NB4 (cell line): ENCODE results near the gene CCDC85C.

Experiments used
- POLR2A ChIP-seq: IDR thresholded peaks from 2 replicates; pipeline ENCODE4 v1.6.1; 2011; ENCODE audit warnings: mild to moderate bottlenecking; ENCODE audit not compliant: insufficient read length; ENCODE audit errors: extremely low read depth
- TF ChIP-seq, protein P1 (sequence below): IDR thresholded peaks from one replicate; pipeline ENCODE4 v1.5.1; 2012; ENCODE audit warnings: low read depth, low read length

DNA sequence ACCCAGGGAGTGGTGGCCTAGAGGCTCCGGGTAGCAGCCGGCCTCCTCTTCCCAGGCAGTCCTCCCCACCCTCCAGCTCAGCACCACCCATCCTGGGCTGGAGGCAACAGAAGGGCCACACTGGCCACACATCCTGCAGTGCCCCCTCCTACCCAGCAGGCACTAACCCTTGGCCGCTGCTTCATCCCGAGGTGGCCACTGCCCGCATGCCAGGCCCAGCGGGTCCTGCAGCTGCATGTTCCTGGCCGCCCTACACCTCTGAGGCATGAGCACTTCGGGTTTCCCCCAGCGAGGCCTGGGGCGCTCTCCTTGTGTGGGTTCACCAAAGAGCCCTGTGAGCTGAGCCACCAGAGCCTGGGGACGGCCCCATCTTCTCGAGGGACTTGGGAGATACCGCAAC, 61.4 kb downstream of the CCDC85C start:
- TF ChIP-seq, protein P1, sequence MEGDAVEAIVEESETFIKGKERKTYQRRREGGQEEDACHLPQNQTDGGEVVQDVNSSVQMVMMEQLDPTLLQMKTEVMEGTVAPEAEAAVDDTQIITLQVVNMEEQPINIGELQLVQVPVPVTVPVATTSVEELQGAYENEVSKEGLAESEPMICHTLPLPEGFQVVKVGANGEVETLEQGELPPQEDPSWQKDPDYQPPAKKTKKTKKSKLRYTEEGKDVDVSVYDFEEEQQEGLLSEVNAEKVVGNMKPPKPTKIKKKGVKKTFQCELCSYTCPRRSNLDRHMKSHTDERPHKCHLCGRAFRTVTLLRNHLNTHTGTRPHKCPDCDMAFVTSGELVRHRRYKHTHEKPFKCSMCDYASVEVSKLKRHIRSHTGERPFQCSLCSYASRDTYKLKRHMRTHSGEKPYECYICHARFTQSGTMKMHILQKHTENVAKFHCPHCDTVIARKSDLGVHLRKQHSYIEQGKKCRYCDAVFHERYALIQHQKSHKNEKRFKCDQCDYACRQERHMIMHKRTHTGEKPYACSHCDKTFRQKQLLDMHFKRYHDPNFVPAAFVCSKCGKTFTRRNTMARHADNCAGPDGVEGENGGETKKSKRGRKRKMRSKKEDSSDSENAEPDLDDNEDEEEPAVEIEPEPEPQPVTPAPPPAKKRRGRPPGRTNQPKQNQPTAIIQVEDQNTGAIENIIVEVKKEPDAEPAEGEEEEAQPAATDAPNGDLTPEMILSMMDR: no peak
- no peak for TF ChIP-seq POLR2A
